OCI-LY1 (cell line): Measurements from ENCODE around the gene CUBN.

Source experiments
- H2AFZ ChIP-seq: fragments of 200-600 bp; sonication (generic), shearing (Covaris generic); 2 replicates; pipeline ENCODE4 v1.6.0; 2014; ENCODE audit warnings: antibody characterized with exemption, mild to moderate bottlenecking, low read length
- H3F3A ChIP-seq: fragments of 200-600 bp; sonication (generic), shearing (Covaris generic); 2 replicates; pipeline ENCODE4 v1.6.0; 2014; ENCODE audit warnings: mild to moderate bottlenecking, antibody characterized with exemption, low read length, moderate library complexity; ENCODE audit not compliant: insufficient read depth
- H3K27ac ChIP-seq: fragments of 200-600 bp; sonication (generic); 2 replicates; pipeline ENCODE4 v1.5.1; 2014; ENCODE audit warnings: low read length, mixed run types, mild to moderate bottlenecking, low read depth; ENCODE audit not compliant: poor library complexity, severe bottlenecking
- H3K27me3 ChIP-seq: fragments of 200-600 bp; sonication (generic); 2 replicates; pipeline ENCODE4 v1.6.0; 2014; ENCODE audit warnings: antibody characterized with exemption, mild to moderate bottlenecking, low read length, moderate library complexity; ENCODE audit not compliant: insufficient read depth
- H3K36me3 ChIP-seq: fragments of 200-600 bp; sonication (generic); 2 replicates; pipeline ENCODE4 v1.6.1; 2014; ENCODE audit warnings: mild to moderate bottlenecking, antibody characterized with exemption, low read length, moderate library complexity, mixed read lengths; ENCODE audit not compliant: insufficient read depth
- H3K4me1 ChIP-seq: fragments of 200-600 bp; sonication (generic); 2 replicates; pipeline ENCODE4 v1.5.1; 2014; ENCODE audit warnings: mild to moderate bottlenecking, low read length, moderate library complexity; ENCODE audit not compliant: insufficient read depth, severe bottlenecking
- H3K4me2 ChIP-seq: fragments of 200-600 bp; sonication (generic), shearing (Covaris generic); 2 replicates; pipeline ENCODE4 v1.6.1; 2014; ENCODE audit warnings: low read length
- H3K4me3 ChIP-seq: fragments of 200-600 bp; sonication (generic); 2 replicates; pipeline ENCODE4 v1.5.1; 2014; ENCODE audit warnings: low read length, low read depth, mild to moderate bottlenecking, mixed read lengths; ENCODE audit not compliant: poor library complexity, severe bottlenecking
- H3K79me2 ChIP-seq: fragments of 200-600 bp; shearing (Covaris generic); 2 replicates; pipeline ENCODE4 v1.6.1; 2016; ENCODE audit warnings: mixed run types, low read length, mixed read lengths; ENCODE audit not compliant: insufficient read depth
- H3K9ac ChIP-seq: fragments of 200-600 bp; sonication (generic), shearing (Covaris generic); 2 replicates; pipeline ENCODE4 v1.6.1; 2014; ENCODE audit warnings: mild to moderate bottlenecking, low read length, mixed read lengths
- H3K9me2 ChIP-seq: fragments of 200-600 bp; sonication (generic), shearing (Covaris generic); 2 replicates; pipeline ENCODE4 v1.6.1; 2014; ENCODE audit warnings: low read depth, mild to moderate bottlenecking, low read length, mixed read lengths
- H3K9me3 ChIP-seq: fragments of 200-600 bp; shearing (Covaris generic); 2 replicates; pipeline ENCODE4 v1.6.1; 2014; ENCODE audit warnings: low read length, mixed read lengths
- H4K20me1 ChIP-seq: fragments of 200-600 bp; sonication (generic), shearing (Covaris generic); 2 replicates; pipeline ENCODE4 v1.6.0; 2016; ENCODE audit warnings: mild to moderate bottlenecking, low read length; ENCODE audit not compliant: insufficient read depth
- CTCF ChIP-seq: fragments of 200-600 bp; sonication (generic), shearing (Covaris generic); IDR thresholded peaks from 2 replicates; pipeline ENCODE4 v1.5.1; 2017; ENCODE audit warnings: mild to moderate bottlenecking, antibody characterized with exemption, low read length, moderate library complexity, mixed read lengths
- EZH2 ChIP-seq: fragments of 200-600 bp; sonication (generic), shearing (Covaris generic); IDR thresholded peaks from 2 replicates; pipeline ENCODE4 v1.8.0; 2017; ENCODE audit warnings: borderline replicate concordance, mixed run types, mild to moderate bottlenecking, antibody characterized with exemption, low read length, moderate library complexity, mixed read lengths

CUBN gene

GRCh38 chr10:16916496-16916895 lies 213.1 kb downstream of the CUBN start:
- Histone ChIP-seq H3K9me2 (no peaks in the 10 kb centered on the region), H3K9me3 (no peaks in the 10 kb centered on the region), H3K27ac (no peak overlapping the region), H3K9ac (no peak overlapping the region), H3K4me1 (no peaks in the 10 kb centered on the region), H3K27me3 (no peaks in the 10 kb centered on the region), H3K4me2 (no peak overlapping the region), H2AFZ (no peak overlapping the region), H4K20me1 (no peaks in the 10 kb centered on the region), H3K79me2 (no peaks in the 10 kb centered on the region), H3F3A (no peaks in the 10 kb centered on the region), H3K36me3 (no peaks in the 10 kb centered on the region), H3K4me3 (no peak overlapping the region)
- TF ChIP-seq CTCF (no peak), EZH2 (no peak)

GRCh38 chr10:16915300-16915699 lies 214.3 kb downstream of the CUBN start:
- Histone ChIP-seq H2AFZ (no peak overlapping the region), H3K4me3 (no peak overlapping the region), H3K27me3 (no peaks in the 10 kb centered on the region), H3K9me2 (no peaks in the 10 kb centered on the region), H4K20me1 (no peaks in the 10 kb centered on the region), H3K27ac (no peak overlapping the region), H3F3A (no peaks in the 10 kb centered on the region), H3K4me2 (no peak overlapping the region), H3K9ac (no peak overlapping the region), H3K36me3 (no peaks in the 10 kb centered on the region), H3K4me1 (no peaks in the 10 kb centered on the region), H3K79me2 (no peaks in the 10 kb centered on the region), H3K9me3 (no peaks in the 10 kb centered on the region)
- TF ChIP-seq EZH2 (no peak), CTCF (no peak)

- Histone ChIP-seq H3K27ac (no peak overlapping the region), H3F3A (no peaks in the 10 kb centered on the region), H3K36me3 (no peaks in the 10 kb centered on the region), H3K9me2 (no peaks in the 10 kb centered on the region), H3K4me2 (no peak overlapping the region), H3K4me3 (no peak overlapping the region), H3K9ac (no peak overlapping the region), H3K9me3 (no peaks in the 10 kb centered on the region), H4K20me1 (no peaks in the 10 kb centered on the region), H3K27me3 (no peaks in the 10 kb centered on the region), H2AFZ (no peak overlapping the region), H3K79me2 (no peaks in the 10 kb centered on the region), H3K4me1 (no peaks in the 10 kb centered on the region)
- TF ChIP-seq EZH2 = no peak
- TF ChIP-seq CTCF = no peak
Measured at GRCh38 chr10:16913266-16913665, 216.3 kb downstream of the CUBN start.
